IMR-90 (cell line): Measurements from ENCODE around the gene PC. TPM values are rescaled to one million over a fixed set of nuclear protein-coding genes. Genes with fewer than 3 reads are reported as not detected.

Source experiments
- ATAC-seq: fragments of 200-7000 bp; cut with Tn5 transposase; 2 replicates; pipeline ENCODE4 v1.9.1; 2020; ENCODE audit warnings: low read depth, mild to moderate bottlenecking, moderate library complexity
- BruUV-seq: library from RNA; stranded (reverse); fragments of 400-500 nt; replicated peaks from 2 replicates; lab custom pipeline; 2021; lab: Mats Ljungman, UMichigan
- CTCF ChIA-PET: fragments of 300-600 bp; formaldehyde crosslinking; extraction: SDS; loops from one replicate; lab custom pipeline; 2021; ENCODE audit warnings: antibody characterized with exemption; lab: Yijun Ruan, JAX
- POLR2A ChIA-PET: fragments of 300-600 bp; sonication (Branson Sonifier 250); formaldehyde crosslinking; loops from one replicate; lab custom pipeline; 2022; ENCODE audit warnings: antibody characterized with exemption; ENCODE audit not compliant: unreplicated experiment; lab: Charles Lee
- DNase-seq: peaks from one replicate; pipeline ENCODE4 v3.0.0; 2013
- H2AFZ ChIP-seq: replicated peaks from 2 replicates; pipeline ENCODE3; 2013; ENCODE audit warnings: low read length, mild to moderate bottlenecking; ENCODE audit not compliant: poor library complexity
- H2AK5ac ChIP-seq: 2 replicates; pipeline ENCODE4 v1.6.1; 2013; ENCODE audit warnings: low read depth, low read length, inconsistent platforms
- H2AK9ac ChIP-seq: replicated peaks from 2 replicates; pipeline ENCODE3; 2013; ENCODE audit warnings: mild to moderate bottlenecking, low read depth, low read length, moderate library complexity; ENCODE audit not compliant: poor library complexity
- H2BK120ac ChIP-seq: 2 replicates; pipeline ENCODE4 v1.6.1; 2013; ENCODE audit warnings: low read depth, low read length, inconsistent platforms
- H2BK15ac ChIP-seq: 3 replicates; pipeline ENCODE4 v1.6.1; 2013; ENCODE audit warnings: low read depth, low read length, inconsistent platforms
- H2BK20ac ChIP-seq: 2 replicates; pipeline ENCODE4 v1.6.1; 2013; ENCODE audit warnings: low read depth, mild to moderate bottlenecking, inconsistent platforms, low read length, moderate library complexity
- H2BK5ac ChIP-seq: 2 replicates; pipeline ENCODE4 v1.6.1; 2013; ENCODE audit warnings: mild to moderate bottlenecking, low read depth, low read length, inconsistent platforms; ENCODE audit not compliant: poor library complexity, severe bottlenecking
- H3K14ac ChIP-seq: replicated peaks from 2 replicates; pipeline ENCODE4 v1.6.1; 2013; ENCODE audit warnings: low read depth, low read length, inconsistent platforms
- H3K18ac ChIP-seq: 2 replicates; pipeline ENCODE4 v1.6.1; 2013; ENCODE audit warnings: low read depth, low read length, control low read depth
- H3K23ac ChIP-seq: 2 replicates; pipeline ENCODE4 v1.6.1; 2013; ENCODE audit warnings: low read depth, low read length, inconsistent platforms
- H3K27ac ChIP-seq: 2 replicates; pipeline ENCODE4 v1.5.1; 2013; ENCODE audit warnings: mild to moderate bottlenecking, control low read depth, low read length; ENCODE audit not compliant: insufficient read depth
- H3K27me3 ChIP-seq: 2 replicates; pipeline ENCODE4 v1.6.1; 2013; ENCODE audit warnings: low read length; ENCODE audit not compliant: control insufficient read depth, insufficient read depth
- H3K36me3 ChIP-seq: 2 replicates; pipeline ENCODE4 v1.6.1; 2013; ENCODE audit warnings: low read length, mixed read lengths; ENCODE audit not compliant: control insufficient read depth, insufficient read depth
- H3K4ac ChIP-seq: 2 replicates; pipeline ENCODE4 v1.6.1; 2013; ENCODE audit warnings: low read depth, low read length, inconsistent platforms
- H3K4me1 ChIP-seq: 2 replicates; pipeline ENCODE4 v1.6.1; 2013; ENCODE audit warnings: low read length, mixed read lengths; ENCODE audit not compliant: control insufficient read depth, insufficient read depth
- H3K4me2 ChIP-seq: 2 replicates; pipeline ENCODE4 v1.6.1; 2013; ENCODE audit warnings: low read depth, mild to moderate bottlenecking, control low read depth, low read length, moderate library complexity
- H3K4me3 ChIP-seq: 2 replicates; pipeline ENCODE4 v1.5.1; 2013; ENCODE audit warnings: low read depth, mild to moderate bottlenecking, control low read depth, low read length, moderate library complexity; ENCODE audit not compliant: insufficient read depth
- H3K56ac ChIP-seq: 2 replicates; pipeline ENCODE4 v1.6.1; 2013; ENCODE audit warnings: low read length, inconsistent platforms; ENCODE audit not compliant: insufficient read depth; ENCODE audit errors: extremely low read depth
- H3K79me1 ChIP-seq, 2 experiments: 2 replicates each; pipeline ENCODE4 v1.6.1; 2013; ENCODE audit warnings: low read length in 2 of 2, inconsistent platforms in 1 of 2, low read depth in 1 of 2
- H3K9ac ChIP-seq: 2 replicates; pipeline ENCODE4 v1.6.1; 2013; ENCODE audit warnings: low read depth, low read length, control low read depth
- H3K9me1 ChIP-seq: 2 replicates; pipeline ENCODE4 v1.6.1; 2013; ENCODE audit warnings: low read length, inconsistent platforms; ENCODE audit not compliant: insufficient read depth
- H3K9me3 ChIP-seq: 2 replicates; pipeline ENCODE4 v1.6.1; 2013; ENCODE audit warnings: low read length; ENCODE audit not compliant: control insufficient read depth, insufficient read depth
- H4K20me1 ChIP-seq: 2 replicates; pipeline ENCODE4 v1.6.1; 2013; ENCODE audit warnings: low read length, inconsistent platforms; ENCODE audit not compliant: insufficient read depth
- H4K5ac ChIP-seq: 2 replicates; pipeline ENCODE4 v1.6.1; 2013; ENCODE audit warnings: mild to moderate bottlenecking, low read depth, low read length, control low read depth
- H4K8ac ChIP-seq, 2 experiments: 2 replicates each; pipeline ENCODE4 v1.6.1; 2013; ENCODE audit warnings: low read depth in 2 of 2, low read length in 2 of 2, control low read depth in 1 of 2, inconsistent platforms in 1 of 2
- H4K91ac ChIP-seq: 2 replicates; pipeline ENCODE4 v1.6.1; 2013; ENCODE audit warnings: low read depth, low read length, inconsistent platforms; ENCODE audit not compliant: insufficient read depth
- MAZ ChIP-seq: IDR thresholded peaks from 2 replicates; pipeline ENCODE4 v1.6.1; 2012; ENCODE audit warnings: low read depth, mild to moderate bottlenecking, low read length, improper control_type of control experiment, moderate library complexity, borderline replicate concordance
- WGBS, 2 experiments: methylation state at CpG; one replicate each; pipeline versions ENCODE4 v1.1.5 to v1.1.7; 2013; ENCODE audit warnings: missing lambda C conversion rate in 2 of 2; ENCODE audit not compliant: insufficient read length in 1 of 2; ENCODE audit errors: extremely low coverage in 2 of 2; 5-methylcytosine and 5-hydroxymethylcytosine counted together
- dilution Hi-C: fragments of 300-500 bp; cut with HindIII; formaldehyde crosslinking; loops from one replicate; pipeline ENCODE4 v1.14.3; 2018; ENCODE audit warnings: low sequenced_read_pairs; ENCODE audit not compliant: unreplicated experiment
- in situ Hi-C: fragments of 300-500 bp; cut with MboI; formaldehyde crosslinking; loops from 3 replicates; pipeline ENCODE4 v1.14.3; 2019; ENCODE audit warnings: low sequenced_read_pairs, inconsistent platforms, mixed read lengths
- intact Hi-C: fragments of 100-400 bp; cut with micrococcal nuclease; formaldehyde crosslinking; loops from 2 replicates; pipeline ENCODE4 v1.10.0; 2022
- polyA plus RNA-seq, 3 experiments: library from polyadenylated mRNA; depleted of rRNA; stranded (reverse); fragments of >200 nt; gene quantifications; 2 replicates each; pipeline ENCODE4 v1.2.3, GENCODE V29; 2012; ENCODE audit warnings: low replicate concordance in 1 of 3
- total RNA-seq: library from RNA; depleted of rRNA; stranded (reverse); fragments of >200 nt; gene quantifications from 2 replicates; pipeline ENCODE4 v1.2.3, GENCODE V29; 2012

Gene PC
- total and polyA plus RNA-seq, 2 of the 4 experiments (the other 2 are of a cell fraction) = 13.6 to 15.7 TPM

GRCh38 chr11:66859686-66860448 lies 98.3 kb downstream of the PC start:
- Histone ChIP-seq H3K56ac (no peak overlapping the region), H3K9me1 (peaks cover 9% of the 10 kb centered on the region; the same call in 1 of the 2 replicates), H3K27me3 (no peaks in the 10 kb centered on the region), H3K79me1 (peaks cover 3 to 28% of the 10 kb centered on the region in 2 experiments; a peak in 2 of 4 replicates), H4K5ac (no peak overlapping the region), H3K23ac (no peak overlapping the region), H2AK9ac (no peak overlapping the region), H4K8ac (no peak overlapping the region), H3K36me3 (peaks cover 28% of the 10 kb centered on the region; the same call in 1 of the 2 replicates), H2BK5ac (no peak overlapping the region), H3K14ac (no peak overlapping the region), H4K20me1 (peaks cover 6% of the 10 kb centered on the region; the same call in 1 of the 2 replicates), H3K18ac (no peak overlapping the region), H4K91ac (no peak overlapping the region), H3K4me1 (peaks cover 4% of the 10 kb centered on the region), H2BK20ac (no peak overlapping the region), H3K4ac (no peak overlapping the region), H3K9me3 (no peaks in the 10 kb centered on the region), H2BK15ac (no peak overlapping the region), H3K4me2 (no peak overlapping the region), H2BK120ac (no peak overlapping the region), H3K4me3 (no peak overlapping the region), H2AFZ (no peak overlapping the region), H3K27ac (no peak overlapping the region), H3K9ac (no peak overlapping the region), H2AK5ac (no peak overlapping the region)
- dilution Hi-C loops (no loop called here), intact Hi-C loops (loop anchor here (5.0 kb wide), 2 partner anchors 112 to 172 kb away; no protein-coding TSS in a partner anchor), in situ Hi-C loops (no loop called here)
- no peak for TF ChIP-seq MAZ
- WGBS, 2 experiments = 88% methylated on average over 15 of the region's 41 CpGs; no CpG with 5 or more reads in 1 of the 2 experiments
- ATAC-seq (no peak), DNase-seq (no peak)
- ChIA-PET CTCF (no interaction called here), POLR2A (no interaction called here)
- no TSS peak for BruUV-seq
